Smooth muscle cell (in vitro differentiated cells): Measurements from ENCODE around the gene CACNA1A. TPM values are rescaled to one million over a fixed set of nuclear protein-coding genes. Genes with fewer than 3 reads are reported as not detected.

Source experiments
- DNase-seq: peaks from one replicate; lab custom pipeline; 2025; ENCODE audit not compliant: unreplicated experiment; lab: John Stamatoyannopoulos, UW
- H2AFZ ChIP-seq: fragments of 200-600 bp; sonication (generic); 2 replicates; pipeline ENCODE4 v1.6.0; 2016; ENCODE audit warnings: antibody characterized with exemption, low read depth, mild to moderate bottlenecking
- H3F3A ChIP-seq: fragments of 200-600 bp; sonication (generic); 2 replicates; pipeline ENCODE4 v1.6.0; 2017; ENCODE audit warnings: antibody characterized with exemption, low read depth
- H3K27ac ChIP-seq: fragments of 200-600 bp; sonication (generic); 2 replicates; pipeline ENCODE4 v1.5.1; 2016; ENCODE audit warnings: low read depth, mild to moderate bottlenecking
- H3K27me3 ChIP-seq: fragments of 200-600 bp; sonication (generic); 2 replicates; pipeline ENCODE4 v1.6.1; 2016; ENCODE audit warnings: low read depth, mild to moderate bottlenecking
- H3K36me3 ChIP-seq: fragments of 200-600 bp; sonication (generic); 2 replicates; pipeline ENCODE4 v1.5.1; 2016; ENCODE audit warnings: low read depth
- H3K4me1 ChIP-seq: fragments of 200-600 bp; sonication (generic); 2 replicates; pipeline ENCODE4 v1.5.1; 2016; ENCODE audit warnings: low read depth
- H3K4me2 ChIP-seq: fragments of 200-600 bp; sonication (generic); 2 replicates; pipeline ENCODE4 v1.6.0; 2016; ENCODE audit warnings: mild to moderate bottlenecking
- H3K4me3 ChIP-seq: fragments of 200-600 bp; sonication (generic); 2 replicates; pipeline ENCODE4 v1.5.1; 2016; ENCODE audit warnings: mild to moderate bottlenecking
- H3K79me2 ChIP-seq: fragments of 200-600 bp; sonication (generic); 2 replicates; pipeline ENCODE4 v1.6.0; 2016; ENCODE audit warnings: low read depth, mild to moderate bottlenecking
- H3K9ac ChIP-seq: fragments of 200-600 bp; sonication (generic); 2 replicates; pipeline ENCODE4 v1.6.0; 2016; ENCODE audit warnings: low read depth
- H3K9me3 ChIP-seq: fragments of 200-600 bp; sonication (generic); replicated peaks from 2 replicates; pipeline ENCODE4 v1.5.1; 2016; ENCODE audit warnings: low read depth
- H4K20me1 ChIP-seq: fragments of 200-600 bp; sonication (generic); 2 replicates; pipeline ENCODE4 v1.6.0; 2016; ENCODE audit warnings: low read depth
- CTCF ChIP-seq: fragments of 200-600 bp; sonication (generic); IDR thresholded peaks from 2 replicates; pipeline ENCODE4 v1.5.1; 2017; ENCODE audit warnings: borderline replicate concordance, mild to moderate bottlenecking, antibody characterized with exemption; ENCODE audit not compliant: insufficient read depth, poor library complexity, severe bottlenecking
- WGBS: methylation state at CpG from one replicate; pipeline ENCODE4 v1.1.7; 2016; ENCODE audit warnings: low lambda C conversion rate; 5-methylcytosine and 5-hydroxymethylcytosine counted together
- polyA plus RNA-seq: library from polyadenylated mRNA; unstranded; fragments of >200 nt; fragmentation: Nextera tagmentation; extraction: Ambion mirVana; gene quantifications from 2 replicates; pipeline ENCODE4 v1.2.1, GENCODE V29; 2016
- total RNA-seq: library from RNA; depleted of rRNA; stranded (reverse); fragments of >200 nt; gene quantifications from 2 replicates; pipeline ENCODE4 v1.2.3, GENCODE V29; 2014

The CACNA1A gene
- total and polyA plus RNA-seq, 2 experiments from 2014 or later, result 1.3 to 3.0 TPM

- Histone ChIP-seq H3K4me1 (no peaks in the 10 kb centered on the region), H3K36me3 (no peaks in the 10 kb centered on the region), H3F3A (no peaks in the 10 kb centered on the region), H3K9ac (no peak overlapping the region), H3K4me3 (no peak overlapping the region), H4K20me1 (no peaks in the 10 kb centered on the region), H3K27me3 (no peaks in the 10 kb centered on the region), H3K4me2 (no peak overlapping the region), H3K79me2 (no peaks in the 10 kb centered on the region), H3K9me3 (no peaks in the 10 kb centered on the region), H3K27ac (no peak overlapping the region), H2AFZ (no peak overlapping the region)
- WGBS, result 90% methylated on average over 8 of the region's 13 CpGs
- no peak for DNase-seq
- no peak for TF ChIP-seq CTCF
Observed at GRCh38 chr19:13210339-13210775, 295.9 kb downstream of the CACNA1A start.

- Histone ChIP-seq H3K27ac (no peak overlapping the region), H2AFZ (no peak overlapping the region), H3K27me3 (no peaks in the 10 kb centered on the region), H3F3A (no peaks in the 10 kb centered on the region), H4K20me1 (no peaks in the 10 kb centered on the region), H3K9me3 (no peaks in the 10 kb centered on the region), H3K4me2 (no peak overlapping the region), H3K4me3 (no peak overlapping the region), H3K36me3 (no peaks in the 10 kb centered on the region), H3K4me1 (no peaks in the 10 kb centered on the region), H3K79me2 (no peaks in the 10 kb centered on the region), H3K9ac (no peak overlapping the region)
- DNase-seq, result no peak
- TF ChIP-seq CTCF, result no peak
- WGBS, result 94% methylated on average over 11 of the region's 13 CpGs
Observed at GRCh38 chr19:13209484-13210338, 296.6 kb downstream of the CACNA1A start.

- no peak overlapping the region for H3K4me2 ChIP-seq
- H3K36me3 ChIP-seq, result no peaks in the 10 kb centered on the region
- 90% methylated on average over 48 of the region's 52 CpGs for WGBS
- TF ChIP-seq CTCF, result no peak
- H3K4me1 ChIP-seq, result no peaks in the 10 kb centered on the region
- H3F3A ChIP-seq, result no peaks in the 10 kb centered on the region
- H2AFZ ChIP-seq, result no peak overlapping the region
- no peak overlapping the region for H3K27ac ChIP-seq
- DNase-seq, result no peak
- no peaks in the 10 kb centered on the region for H3K79me2 ChIP-seq
- H3K9me3 ChIP-seq, result no peaks in the 10 kb centered on the region
- no peak overlapping the region for H3K9ac ChIP-seq
- H3K27me3 ChIP-seq, result no peaks in the 10 kb centered on the region
- no peaks in the 10 kb centered on the region for H4K20me1 ChIP-seq
- no peak overlapping the region for H3K4me3 ChIP-seq
Observed at GRCh38 chr19:13208672-13209483, 297.4 kb downstream of the CACNA1A start.
